WI38 (cell line): ENCODE data around the gene VSIG4.

ENCODE experiments used
- H3K4me3 ChIP-seq: 2 replicates; pipeline ENCODE4 v1.5.1; 2011; ENCODE audit warnings: low read depth, mild to moderate bottlenecking, control low read depth, low read length
- TF ChIP-seq, protein P1 (sequence below): IDR thresholded peaks from 2 replicates; pipeline ENCODE4 v1.5.1; 2012; ENCODE audit warnings: low read depth, mild to moderate bottlenecking, control low read depth, low read length

Gene VSIG4

GRCh38 chrX:66008328-66008970 is 31.4 kb downstream of the VSIG4 start:
- no peak overlapping the region for H3K4me3 ChIP-seq
- TF ChIP-seq, protein P1, sequence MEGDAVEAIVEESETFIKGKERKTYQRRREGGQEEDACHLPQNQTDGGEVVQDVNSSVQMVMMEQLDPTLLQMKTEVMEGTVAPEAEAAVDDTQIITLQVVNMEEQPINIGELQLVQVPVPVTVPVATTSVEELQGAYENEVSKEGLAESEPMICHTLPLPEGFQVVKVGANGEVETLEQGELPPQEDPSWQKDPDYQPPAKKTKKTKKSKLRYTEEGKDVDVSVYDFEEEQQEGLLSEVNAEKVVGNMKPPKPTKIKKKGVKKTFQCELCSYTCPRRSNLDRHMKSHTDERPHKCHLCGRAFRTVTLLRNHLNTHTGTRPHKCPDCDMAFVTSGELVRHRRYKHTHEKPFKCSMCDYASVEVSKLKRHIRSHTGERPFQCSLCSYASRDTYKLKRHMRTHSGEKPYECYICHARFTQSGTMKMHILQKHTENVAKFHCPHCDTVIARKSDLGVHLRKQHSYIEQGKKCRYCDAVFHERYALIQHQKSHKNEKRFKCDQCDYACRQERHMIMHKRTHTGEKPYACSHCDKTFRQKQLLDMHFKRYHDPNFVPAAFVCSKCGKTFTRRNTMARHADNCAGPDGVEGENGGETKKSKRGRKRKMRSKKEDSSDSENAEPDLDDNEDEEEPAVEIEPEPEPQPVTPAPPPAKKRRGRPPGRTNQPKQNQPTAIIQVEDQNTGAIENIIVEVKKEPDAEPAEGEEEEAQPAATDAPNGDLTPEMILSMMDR, result no peak

DNA sequence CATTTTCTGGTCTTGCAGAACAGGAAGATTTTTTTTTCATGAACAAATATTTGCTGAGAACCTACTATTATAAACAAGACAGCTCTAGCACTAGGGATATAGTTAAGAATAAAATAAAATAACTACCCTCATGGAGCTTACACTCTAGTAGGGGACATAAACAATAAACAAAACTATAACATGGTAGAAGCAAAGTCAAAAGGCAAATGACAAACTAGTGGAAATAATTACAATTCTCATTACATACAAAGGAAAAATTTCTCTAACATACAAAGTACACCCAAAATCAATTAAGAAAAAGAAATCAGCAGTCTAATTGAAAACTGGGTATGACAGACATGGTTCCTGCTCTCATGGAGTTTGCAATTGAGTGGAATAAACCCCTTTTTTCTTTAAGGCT is 32.0 kb downstream of the VSIG4 start:
- no peak overlapping the region for H3K4me3 ChIP-seq
- TF ChIP-seq, protein P1, result no peak

- TF ChIP-seq, protein P1, result no peak
- no peak overlapping the region for H3K4me3 ChIP-seq
Observed at GRCh38 chrX:66005830-66006449, 33.9 kb downstream of the VSIG4 start.

DNA sequence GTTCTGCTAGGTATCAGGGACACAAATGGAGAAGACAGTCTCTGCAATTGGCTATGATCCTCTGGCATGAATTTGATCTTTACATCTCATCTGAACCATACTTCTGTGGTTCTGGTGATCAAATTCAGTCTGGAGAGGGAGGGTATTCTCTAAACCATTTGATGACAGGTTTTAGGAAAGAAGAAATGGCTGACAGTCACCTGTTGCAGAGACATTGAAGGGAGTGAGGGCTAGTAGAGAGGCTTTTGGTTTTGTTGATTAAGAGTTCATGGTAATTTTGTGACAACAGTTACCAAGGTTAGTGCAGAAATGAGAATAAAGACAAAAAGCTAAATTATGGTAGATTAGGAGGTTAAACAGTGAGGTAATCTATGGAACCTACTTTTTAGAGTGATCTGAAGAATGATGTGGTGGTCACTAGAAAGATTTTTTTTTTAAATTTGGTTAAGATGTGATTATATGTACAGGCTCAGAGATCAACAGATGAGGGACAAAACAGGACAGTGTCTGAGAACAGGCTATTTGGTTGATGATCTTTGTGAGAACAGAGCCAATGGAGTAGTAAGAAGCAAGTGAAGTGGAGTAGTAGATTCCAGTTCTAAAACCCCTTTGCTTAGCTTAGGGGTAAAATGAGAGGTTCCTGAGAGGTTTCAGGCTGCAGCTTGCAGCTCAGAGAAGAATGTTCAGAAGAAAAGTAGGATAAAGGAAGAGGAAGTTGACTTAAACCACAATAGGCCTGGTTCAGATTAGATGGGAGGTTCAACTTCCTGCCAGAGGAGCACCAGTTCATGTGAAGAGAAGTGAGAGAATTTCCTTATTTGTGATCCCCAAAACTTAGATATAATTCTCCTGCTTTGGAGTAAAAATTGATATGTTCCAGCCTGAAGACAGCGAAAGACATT is 34.7 kb downstream of the VSIG4 start:
- TF ChIP-seq, protein P1, result no peak
- H3K4me3 ChIP-seq, result no peak overlapping the region

- TF ChIP-seq, protein P1, result no peak
- no peak overlapping the region for H3K4me3 ChIP-seq
Observed at GRCh38 chrX:66002824-66003680, 36.8 kb downstream of the VSIG4 start.

DNA sequence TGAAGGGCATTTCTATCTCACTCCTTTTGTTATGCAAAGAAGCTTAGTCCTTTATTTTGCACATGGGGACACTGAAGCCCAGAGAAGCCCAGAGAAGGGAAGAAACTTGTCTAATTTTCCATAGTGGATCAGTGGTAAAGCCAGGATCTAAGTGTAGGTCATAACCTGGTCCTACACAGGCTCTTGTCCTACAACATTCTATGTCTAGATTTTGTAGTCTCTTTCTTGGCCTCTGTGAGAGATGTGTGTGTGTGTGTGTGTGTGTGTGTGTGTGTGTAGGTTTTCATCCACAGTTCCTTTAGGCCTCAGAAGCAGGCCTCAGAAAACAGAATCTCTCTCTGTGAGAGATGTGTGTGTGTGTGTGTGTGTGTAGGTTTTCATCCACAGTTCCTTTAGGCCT is 38.3 kb downstream of the VSIG4 start:
- TF ChIP-seq, protein P1, result no peak
- H3K4me3 ChIP-seq, result no peak overlapping the region
